ENCODE measurements around the gene SMAP2. TPM values are rescaled to one million over a fixed set of nuclear protein-coding genes. Genes with fewer than 3 reads are reported as not detected.
"Not testable (repeated sequence)": the region's sequence is repeated elsewhere in the genome, so short reads cannot be mapped to it uniquely, and the experiment has no call there.

Gene SMAP2
- total and polyA plus RNA-seq, 4 donors = 24.5 to 201 (median 51.3) TPM

GRCh38 chr1:40386359-40386723 lies 12.8 kb downstream of the SMAP2 start:
- Histone ChIP-seq H3K27me3 (ENCODE audit: control insufficient read depth in 3 of 3, insufficient read depth in 3 of 3, low read length in 2 of 3) (no peaks in the 10 kb centered on the region), H3K4me3 (no peak overlapping the region), H3K27ac (ENCODE audit: low read depth in 1 of 2, low read length in 1 of 2) (peak overlapping the region; percentile 79 to 88), H3K9me3 (ENCODE audit: control insufficient read depth in 4 of 4, insufficient read depth in 3 of 4, low read length in 3 of 4) (no peaks in the 10 kb centered on the region), H3K4me1 (ENCODE audit: control insufficient read depth in 5 of 5, insufficient read depth in 5 of 5, low read length in 5 of 5) (peaks cover 2 to 17% (median 6%) of the 10 kb centered on the region in 5 donors), H3K36me3 (ENCODE audit: control insufficient read depth in 4 of 4, insufficient read depth in 4 of 4, low read length in 4 of 4) (peaks cover 0 to 2% (median 0%) of the 10 kb centered on the region in 4 donors), H3K9ac (ENCODE audit: insufficient read depth in 1 of 2, low read length in 2 of 2) (peak overlapping the region in 1 of 2 donors; percentile 19)
- ATAC-seq (ENCODE audit: insufficient read depth, low FRiP score) (no peak), DNase-seq (peak in 2 of 3 donors; percentile 35 to 36)
- 30 to 37% methylated on average over 3 of the region's 3 CpGs for WGBS, 2 donors
- TF ChIP-seq CTCF (IDR thresholded peaks at IDR 0.05; ENCODE audit: control extremely low read depth, extremely low read depth) = no peak

- Histone ChIP-seq H3K36me3 (ENCODE audit: control insufficient read depth in 4 of 4, insufficient read depth in 4 of 4, low read length in 4 of 4) (peaks cover 0 to 2% (median 0%) of the 10 kb centered on the region in 4 donors), H3K4me3 (no peak overlapping the region), H3K27ac (ENCODE audit: low read depth in 1 of 2, low read length in 1 of 2) (peak overlapping the region; percentile 79 to 80), H3K27me3 (ENCODE audit: control insufficient read depth in 3 of 3, insufficient read depth in 3 of 3, low read length in 2 of 3) (no peaks in the 10 kb centered on the region), H3K9me3 (ENCODE audit: control insufficient read depth in 4 of 4, insufficient read depth in 3 of 4, low read length in 3 of 4) (no peaks in the 10 kb centered on the region), H3K9ac (ENCODE audit: insufficient read depth in 1 of 2, low read length in 2 of 2) (no peak overlapping the region), H3K4me1 (ENCODE audit: control insufficient read depth in 5 of 5, insufficient read depth in 5 of 5, low read length in 5 of 5) (peaks cover 2 to 17% (median 7%) of the 10 kb centered on the region in 5 donors)
- no peak for TF ChIP-seq CTCF (IDR thresholded peaks at IDR 0.05; ENCODE audit: control extremely low read depth, extremely low read depth)
- ATAC-seq (ENCODE audit: insufficient read depth, low FRiP score) (no peak), DNase-seq (no peak)
- 81 to 88% methylated on average over 9 of the region's 9 CpGs for WGBS, 2 donors
Measured at GRCh38 chr1:40386796-40387195, 13.3 kb downstream of the SMAP2 start.

- Histone ChIP-seq H3K27ac (ENCODE audit: low read depth in 1 of 2, low read length in 1 of 2) (peak overlapping the region in 1 of 2 donors; percentile 84), H3K4me1 (ENCODE audit: control insufficient read depth in 5 of 5, insufficient read depth in 5 of 5, low read length in 5 of 5) (peaks cover 2 to 17% (median 13%) of the 10 kb centered on the region in 5 donors)
- H3K27me3 ChIP-seq (ENCODE audit: control insufficient read depth in 3 of 3, insufficient read depth in 3 of 3, low read length in 2 of 3); H3K9me3 ChIP-seq (ENCODE audit: control insufficient read depth in 4 of 4, insufficient read depth in 3 of 4, low read length in 3 of 4); H3K4me3 ChIP-seq; H3K9ac ChIP-seq (ENCODE audit: insufficient read depth in 1 of 2, low read length in 2 of 2); ATAC-seq (ENCODE audit: insufficient read depth, low FRiP score); DNase-seq; H3K36me3 ChIP-seq (ENCODE audit: control insufficient read depth in 4 of 4, insufficient read depth in 4 of 4, low read length in 4 of 4): not testable (repeated sequence)
- 88 to 94% methylated on average over 31 to 38 of the region's 38 CpGs for WGBS, 2 donors
Measured at GRCh38 chr1:40387381-40388306, 14.1 kb downstream of the SMAP2 start.

- H3K4me1 ChIP-seq (ENCODE audit: control insufficient read depth in 5 of 5, insufficient read depth in 5 of 5, low read length in 5 of 5) = peaks cover 2 to 12% (median 10%) of the 10 kb centered on the region in 5 donors
- not testable (repeated sequence) for DNase-seq; H3K27ac ChIP-seq (ENCODE audit: low read depth in 1 of 2, low read length in 1 of 2); H3K4me3 ChIP-seq; H3K27me3 ChIP-seq (ENCODE audit: control insufficient read depth in 3 of 3, insufficient read depth in 3 of 3, low read length in 2 of 3); H3K9ac ChIP-seq (ENCODE audit: insufficient read depth in 1 of 2, low read length in 2 of 2); H3K9me3 ChIP-seq (ENCODE audit: control insufficient read depth in 4 of 4, insufficient read depth in 3 of 4, low read length in 3 of 4); H3K36me3 ChIP-seq (ENCODE audit: control insufficient read depth in 4 of 4, insufficient read depth in 4 of 4, low read length in 4 of 4); ATAC-seq (ENCODE audit: insufficient read depth, low FRiP score)
- 81 to 84% methylated on average over 25 to 28 of the region's 28 CpGs for WGBS, 2 donors
Measured at GRCh38 chr1:40388456-40389321, 15.2 kb downstream of the SMAP2 start.
